Prostate gland (tissue), 2 donors: ENCODE data around the gene C1orf50.

Experiments used
- POLR2AphosphoS5 ChIP-seq: sonication (generic); formaldehyde crosslinking; IDR thresholded peaks from one replicate; pipeline ENCODE4 v1.6.1; 2017; ENCODE audit warnings: antibody characterized with exemption
- TF ChIP-seq, protein P1 (sequence below), 4 experiments: fragments of 200-600 bp in 2 of 4; fragments of 450-650 bp in 2 of 4; sonication (generic) in 2 of 4; IDR thresholded peaks; 1 replicate in 3 of 4; 2 replicates in 1 of 4; pipeline ENCODE4 v1.5.1; 2016 to 2019; ENCODE audit warnings: antibody characterized with exemption in 4 of 4, mild to moderate bottlenecking in 2 of 4, moderate library complexity in 2 of 4

DNA sequence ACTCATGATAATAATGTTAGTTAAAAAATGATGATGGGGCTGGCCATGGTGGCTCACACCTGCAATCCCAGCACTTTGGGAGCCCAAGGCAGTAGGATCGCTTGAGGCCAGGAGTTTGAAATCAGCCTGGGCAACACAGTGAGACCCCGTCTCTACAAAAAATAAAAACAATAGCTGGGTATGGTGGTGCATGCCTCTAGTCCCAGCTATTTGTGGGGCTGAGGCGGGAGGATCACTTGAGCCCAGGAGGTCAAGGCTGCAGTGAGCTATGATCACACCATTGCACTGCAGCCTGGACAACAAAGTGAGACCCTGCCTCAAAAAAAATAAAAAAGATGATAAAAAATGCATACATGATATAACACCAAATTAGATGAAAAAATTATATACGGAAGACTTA, 5.5 kb upstream of the C1orf50 start:
- TF ChIP-seq POLR2AphosphoS5, result no peak
- TF ChIP-seq, protein P1, sequence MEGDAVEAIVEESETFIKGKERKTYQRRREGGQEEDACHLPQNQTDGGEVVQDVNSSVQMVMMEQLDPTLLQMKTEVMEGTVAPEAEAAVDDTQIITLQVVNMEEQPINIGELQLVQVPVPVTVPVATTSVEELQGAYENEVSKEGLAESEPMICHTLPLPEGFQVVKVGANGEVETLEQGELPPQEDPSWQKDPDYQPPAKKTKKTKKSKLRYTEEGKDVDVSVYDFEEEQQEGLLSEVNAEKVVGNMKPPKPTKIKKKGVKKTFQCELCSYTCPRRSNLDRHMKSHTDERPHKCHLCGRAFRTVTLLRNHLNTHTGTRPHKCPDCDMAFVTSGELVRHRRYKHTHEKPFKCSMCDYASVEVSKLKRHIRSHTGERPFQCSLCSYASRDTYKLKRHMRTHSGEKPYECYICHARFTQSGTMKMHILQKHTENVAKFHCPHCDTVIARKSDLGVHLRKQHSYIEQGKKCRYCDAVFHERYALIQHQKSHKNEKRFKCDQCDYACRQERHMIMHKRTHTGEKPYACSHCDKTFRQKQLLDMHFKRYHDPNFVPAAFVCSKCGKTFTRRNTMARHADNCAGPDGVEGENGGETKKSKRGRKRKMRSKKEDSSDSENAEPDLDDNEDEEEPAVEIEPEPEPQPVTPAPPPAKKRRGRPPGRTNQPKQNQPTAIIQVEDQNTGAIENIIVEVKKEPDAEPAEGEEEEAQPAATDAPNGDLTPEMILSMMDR (IDR thresholded peaks at IDR 0.05), result no peak
